Superior temporal gyrus (tissue), 1 donor: Measurements from ENCODE around the gene SLC2A9.

ENCODE experiments used
- DNase-seq: peaks from one replicate; pipeline ENCODE4 v3.0.0-alpha.2; 2016; ENCODE audit errors: extremely low spot score

The SLC2A9 gene

GRCh38 chr4:9893329-9894108, 127.8 kb downstream of the SLC2A9 start:
- no peak for DNase-seq

- no peak for DNase-seq
These were observed 129.6 kb downstream of the SLC2A9 start for GRCh38 chr4:9891740-9892139.

GRCh38 chr4:9891056-9891455, 130.2 kb downstream of the SLC2A9 start:
- no peak for DNase-seq

- DNase-seq, result no peak
These were observed 132.0 kb downstream of the SLC2A9 start for GRCh38 chr4:9889306-9889705.

GRCh38 chr4:9885958-9886357, 135.3 kb downstream of the SLC2A9 start:
- no peak for DNase-seq

GRCh38 chr4:9880406-9881197, 140.7 kb downstream of the SLC2A9 start:
- DNase-seq, result no peak

GRCh38 chr4:9877123-9877522, 144.2 kb downstream of the SLC2A9 start:
- no peak for DNase-seq

- DNase-seq, result no peak
These were observed 145.8 kb downstream of the SLC2A9 start for GRCh38 chr4:9875516-9875915.

- DNase-seq, result no peak
These were observed 146.9 kb downstream of the SLC2A9 start for GRCh38 chr4:9874385-9874784.

- no peak for DNase-seq
These were observed 151.0 kb downstream of the SLC2A9 start for GRCh38 chr4:9870165-9870790.

GRCh38 chr4:9867751-9868425, 153.4 kb downstream of the SLC2A9 start:
- DNase-seq, result no peak

GRCh38 chr4:9866931-9867330, 154.4 kb downstream of the SLC2A9 start:
- peak; percentile 67 for DNase-seq

GRCh38 chr4:9861561-9861960, 159.7 kb downstream of the SLC2A9 start:
- no peak for DNase-seq

GRCh38 chr4:9859810-9860209, 161.5 kb downstream of the SLC2A9 start:
- no peak for DNase-seq

GRCh38 chr4:9849538-9849920, 171.8 kb downstream of the SLC2A9 start:
- no peak for DNase-seq

- DNase-seq, result no peak
These were observed 173.1 kb downstream of the SLC2A9 start for GRCh38 chr4:9847968-9848748.

GRCh38 chr4:9845791-9846493, 175.4 kb downstream of the SLC2A9 start:
- DNase-seq, result no peak

GRCh38 chr4:9841072-9841471, 180.2 kb downstream of the SLC2A9 start:
- DNase-seq, result no peak

- no peak for DNase-seq
These were observed 185.9 kb downstream of the SLC2A9 start for GRCh38 chr4:9835430-9835829.

- DNase-seq, result no peak
These were observed 187.9 kb downstream of the SLC2A9 start for GRCh38 chr4:9833421-9833820.

- no peak for DNase-seq
These were observed 188.7 kb downstream of the SLC2A9 start for GRCh38 chr4:9832640-9833039.
